GM12892 (cell line): ENCODE measurements around the gene BMP5.

Source experiments
- POLR2A ChIP-seq: IDR thresholded peaks from 2 replicates; pipeline ENCODE4 v1.6.1; 2011; ENCODE audit warnings: low read depth, low read length, control low read depth
- POLR2AphosphoS5 ChIP-seq: IDR thresholded peaks from 2 replicates; pipeline ENCODE4 v1.6.1; 2011; ENCODE audit warnings: low read depth, low read length, control low read depth
- TAF1 ChIP-seq: IDR thresholded peaks from 2 replicates; pipeline ENCODE4 v1.6.1; 2011; ENCODE audit warnings: low read depth, mild to moderate bottlenecking, control low read depth, low read length, borderline replicate concordance

DNA sequence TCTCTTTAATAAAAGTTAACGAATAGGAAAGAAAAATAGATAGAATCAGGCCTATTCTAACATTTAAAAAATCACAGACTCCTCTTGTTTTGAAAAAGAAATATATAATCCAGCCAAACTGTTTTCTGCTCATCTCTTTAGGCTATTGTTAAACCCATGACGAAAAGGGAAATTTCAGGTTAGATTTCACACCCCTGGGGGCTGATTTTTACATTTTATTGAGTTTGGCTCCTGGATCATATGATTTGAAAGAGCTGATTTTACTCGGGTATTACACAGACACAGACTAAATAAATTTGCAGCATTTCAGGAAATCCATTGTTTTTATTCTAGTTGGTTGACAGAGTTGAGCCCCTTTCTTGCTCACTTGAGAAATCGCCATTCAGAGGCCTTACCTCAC, 160.6 kb downstream of the BMP5 start:
- TF ChIP-seq POLR2A (no peak), TAF1 (no peak), POLR2AphosphoS5 (no peak)
